ENCODE data around the gene KAT2B. TPM values are rescaled to one million over a fixed set of nuclear protein-coding genes. Genes with fewer than 3 reads are reported as not detected.
"Not testable (repeated sequence)": the region's sequence is repeated elsewhere in the genome, so short reads cannot be mapped to it uniquely, and the experiment has no call there.

The KAT2B gene
- total RNA-seq, 1 experiment from 2014 or later: 45.8 TPM

- H3K9me3 ChIP-seq (ENCODE audit: low read length): no peaks in the 10 kb centered on the region
- H3K27ac ChIP-seq (ENCODE audit: low read length): peak overlapping the region; percentile 60
- H3K4me3 ChIP-seq (ENCODE audit: low read length): peak overlapping the region; percentile 55
- H3K36me3 ChIP-seq (ENCODE audit: insufficient read depth, low read length): no peaks in the 10 kb centered on the region
- peaks cover 81% of the 10 kb centered on the region for H3K79me2 ChIP-seq (ENCODE audit: low read length)
- peaks cover 73% of the 10 kb centered on the region for H3K4me1 ChIP-seq (ENCODE audit: low read length)
- peaks cover 10% of the 10 kb centered on the region; the same call in 1 of the 2 replicates for H4K20me1 ChIP-seq (ENCODE audit: insufficient read depth, low read depth, low read length)
- H3K27me3 ChIP-seq (ENCODE audit: low read length): no peaks in the 10 kb centered on the region
- H3K9ac ChIP-seq (ENCODE audit: low read length): peak overlapping the region; percentile 50
- H3K9me2 ChIP-seq (replicated peaks; ENCODE audit: insufficient read depth, low read length): no peaks in the 10 kb centered on the region
- no peak overlapping the region for H2AFZ ChIP-seq (ENCODE audit: low read length)
- peak overlapping the region; percentile 90 for H3K4me2 ChIP-seq (ENCODE audit: low read depth, low read length, poor library complexity, severe bottlenecking)
- DNase-seq: no peak
These were observed 3.6 kb downstream of the KAT2B start for GRCh38 chr3:20043825-20044224.

GRCh38 chr3:20045141-20045540 is 4.9 kb downstream of the KAT2B start:
- H3K4me3 ChIP-seq (ENCODE audit: low read length); H3K27me3 ChIP-seq (ENCODE audit: low read length); H2AFZ ChIP-seq (ENCODE audit: low read length); H3K9ac ChIP-seq (ENCODE audit: low read length); H3K4me2 ChIP-seq (ENCODE audit: low read depth, low read length, poor library complexity, severe bottlenecking); H3K9me3 ChIP-seq (ENCODE audit: low read length); H3K9me2 ChIP-seq (replicated peaks; ENCODE audit: insufficient read depth, low read length); H3K36me3 ChIP-seq (ENCODE audit: insufficient read depth, low read length); DNase-seq: not testable (repeated sequence)
- peaks cover 10% of the 10 kb centered on the region; the same call in 1 of the 2 replicates for H4K20me1 ChIP-seq (ENCODE audit: insufficient read depth, low read depth, low read length)
- peaks cover 79% of the 10 kb centered on the region for H3K4me1 ChIP-seq (ENCODE audit: low read length)
- H3K27ac ChIP-seq (ENCODE audit: low read length): 0 out of 2 replicates have a peak overlapping the region, but pooled peaks have one; percentile 88
- peaks cover 94% of the 10 kb centered on the region for H3K79me2 ChIP-seq (ENCODE audit: low read length)

- Histone ChIP-seq H3K79me2 (ENCODE audit: low read length) (peaks cover 99% of the 10 kb centered on the region), H3K9ac (ENCODE audit: low read length) (peak overlapping the region; percentile 68), H3K36me3 (ENCODE audit: insufficient read depth, low read length) (no peaks in the 10 kb centered on the region), H3K9me3 (ENCODE audit: low read length) (no peaks in the 10 kb centered on the region), H3K4me2 (ENCODE audit: low read depth, low read length, poor library complexity, severe bottlenecking) (peak overlapping the region; percentile 80), H4K20me1 (ENCODE audit: insufficient read depth, low read depth, low read length) (peaks cover 5% of the 10 kb centered on the region; the same call in 1 of the 2 replicates), H2AFZ (ENCODE audit: low read length) (no peak overlapping the region), H3K27ac (ENCODE audit: low read length) (peak overlapping the region; percentile 88), H3K4me3 (ENCODE audit: low read length) (peak overlapping the region; percentile 58; the same call in 1 of the 2 replicates), H3K4me1 (ENCODE audit: low read length) (peaks cover 76% of the 10 kb centered on the region), H3K9me2 (replicated peaks; ENCODE audit: insufficient read depth, low read length) (no peaks in the 10 kb centered on the region), H3K27me3 (ENCODE audit: low read length) (no peaks in the 10 kb centered on the region)
- peak; percentile 69 for DNase-seq
These were observed 6.3 kb downstream of the KAT2B start for GRCh38 chr3:20046556-20046955.

GRCh38 chr3:20047341-20047779 is 7.1 kb downstream of the KAT2B start:
- H3K27me3 ChIP-seq (ENCODE audit: low read length): no peaks in the 10 kb centered on the region
- H3K4me1 ChIP-seq (ENCODE audit: low read length): peaks cover 68% of the 10 kb centered on the region
- DNase-seq: peak; percentile 60
- peak overlapping the region; percentile 68 for H3K9ac ChIP-seq (ENCODE audit: low read length)
- peak overlapping the region; percentile 80 for H3K4me2 ChIP-seq (ENCODE audit: low read depth, low read length, poor library complexity, severe bottlenecking)
- no peaks in the 10 kb centered on the region for H3K9me3 ChIP-seq (ENCODE audit: low read length)
- peak overlapping the region; percentile 58 for H3K4me3 ChIP-seq (ENCODE audit: low read length)
- H3K36me3 ChIP-seq (ENCODE audit: insufficient read depth, low read length): no peaks in the 10 kb centered on the region
- peak overlapping the region; percentile 56; the same call in 1 of the 2 replicates for H2AFZ ChIP-seq (ENCODE audit: low read length)
- H3K79me2 ChIP-seq (ENCODE audit: low read length): peaks cover 99% of the 10 kb centered on the region
- no peaks in the 10 kb centered on the region for H4K20me1 ChIP-seq (ENCODE audit: insufficient read depth, low read depth, low read length)
- peak overlapping the region; percentile 88 for H3K27ac ChIP-seq (ENCODE audit: low read length)
- H3K9me2 ChIP-seq (replicated peaks; ENCODE audit: insufficient read depth, low read length): no peaks in the 10 kb centered on the region

- H3K9me2 ChIP-seq (replicated peaks; ENCODE audit: insufficient read depth, low read length): no peaks in the 10 kb centered on the region
- peaks cover 99% of the 10 kb centered on the region for H3K79me2 ChIP-seq (ENCODE audit: low read length)
- peak; percentile 62 for DNase-seq
- peak overlapping the region; percentile 88 for H3K27ac ChIP-seq (ENCODE audit: low read length)
- H3K4me1 ChIP-seq (ENCODE audit: low read length): peaks cover 65% of the 10 kb centered on the region
- H3K27me3 ChIP-seq (ENCODE audit: low read length): no peaks in the 10 kb centered on the region
- H4K20me1 ChIP-seq (ENCODE audit: insufficient read depth, low read depth, low read length): no peaks in the 10 kb centered on the region
- no peaks in the 10 kb centered on the region for H3K9me3 ChIP-seq (ENCODE audit: low read length)
- peak overlapping the region; percentile 68 for H3K9ac ChIP-seq (ENCODE audit: low read length)
- peak overlapping the region; percentile 80 for H3K4me2 ChIP-seq (ENCODE audit: low read depth, low read length, poor library complexity, severe bottlenecking)
- H3K4me3 ChIP-seq (ENCODE audit: low read length): peak overlapping the region; percentile 58
- H3K36me3 ChIP-seq (ENCODE audit: insufficient read depth, low read length): no peaks in the 10 kb centered on the region
- H2AFZ ChIP-seq (ENCODE audit: low read length): peak overlapping the region; percentile 56; the same call in 1 of the 2 replicates
These were observed 8.0 kb downstream of the KAT2B start for GRCh38 chr3:20047976-20048883.

- Histone ChIP-seq H3K36me3 (ENCODE audit: insufficient read depth, low read length) (no peaks in the 10 kb centered on the region), H3K9me2 (replicated peaks; ENCODE audit: insufficient read depth, low read length) (no peaks in the 10 kb centered on the region), H3K9ac (ENCODE audit: low read length) (no peak overlapping the region), H3K79me2 (ENCODE audit: low read length) (peaks cover 94% of the 10 kb centered on the region), H3K4me1 (ENCODE audit: low read length) (peaks cover 70% of the 10 kb centered on the region), H4K20me1 (ENCODE audit: insufficient read depth, low read depth, low read length) (no peaks in the 10 kb centered on the region), H3K4me2 (ENCODE audit: low read depth, low read length, poor library complexity, severe bottlenecking) (no peak overlapping the region), H3K27me3 (ENCODE audit: low read length) (no peaks in the 10 kb centered on the region), H2AFZ (ENCODE audit: low read length) (no peak overlapping the region), H3K9me3 (ENCODE audit: low read length) (no peaks in the 10 kb centered on the region), H3K27ac (ENCODE audit: low read length) (peak overlapping the region; percentile 27; the same call in 1 of the 2 replicates), H3K4me3 (ENCODE audit: low read length) (no peak overlapping the region)
- DNase-seq: no peak
These were observed 11.0 kb downstream of the KAT2B start for GRCh38 chr3:20051123-20051806.

- Histone ChIP-seq H3K36me3 (ENCODE audit: insufficient read depth, low read length) (no peaks in the 10 kb centered on the region), H3K79me2 (ENCODE audit: low read length) (peaks cover 94% of the 10 kb centered on the region), H2AFZ (ENCODE audit: low read length) (no peak overlapping the region), H3K27ac (ENCODE audit: low read length) (peak overlapping the region; percentile 47), H3K9ac (ENCODE audit: low read length) (no peak overlapping the region), H3K9me2 (replicated peaks; ENCODE audit: insufficient read depth, low read length) (no peaks in the 10 kb centered on the region), H3K4me3 (ENCODE audit: low read length) (no peak overlapping the region), H3K4me1 (ENCODE audit: low read length) (peaks cover 64% of the 10 kb centered on the region), H3K9me3 (ENCODE audit: low read length) (no peaks in the 10 kb centered on the region), H3K4me2 (ENCODE audit: low read depth, low read length, poor library complexity, severe bottlenecking) (no peak overlapping the region), H4K20me1 (ENCODE audit: insufficient read depth, low read depth, low read length) (no peaks in the 10 kb centered on the region), H3K27me3 (ENCODE audit: low read length) (no peaks in the 10 kb centered on the region)
- DNase-seq: no peak
These were observed 12.6 kb downstream of the KAT2B start for GRCh38 chr3:20052851-20053250.

- Histone ChIP-seq H3K27me3 (ENCODE audit: low read length) (no peaks in the 10 kb centered on the region), H4K20me1 (ENCODE audit: insufficient read depth, low read depth, low read length) (no peaks in the 10 kb centered on the region), H2AFZ (ENCODE audit: low read length) (no peak overlapping the region), H3K4me1 (ENCODE audit: low read length) (peaks cover 47% of the 10 kb centered on the region), H3K9ac (ENCODE audit: low read length) (peak overlapping the region; percentile 50), H3K9me3 (ENCODE audit: low read length) (no peaks in the 10 kb centered on the region), H3K9me2 (replicated peaks; ENCODE audit: insufficient read depth, low read length) (no peaks in the 10 kb centered on the region), H3K27ac (ENCODE audit: low read length) (peak overlapping the region; percentile 91), H3K36me3 (ENCODE audit: insufficient read depth, low read length) (no peaks in the 10 kb centered on the region), H3K4me3 (ENCODE audit: low read length) (peak overlapping the region; percentile 31), H3K4me2 (ENCODE audit: low read depth, low read length, poor library complexity, severe bottlenecking) (peak overlapping the region; percentile 57), H3K79me2 (ENCODE audit: low read length) (peaks cover 91% of the 10 kb centered on the region)
- DNase-seq: peak; percentile 96
These were observed 14.3 kb downstream of the KAT2B start for GRCh38 chr3:20054549-20054987.
